Measurements from ENCODE around the gene RELCH.

- TF ChIP-seq GATA2 (IDR thresholded peaks at IDR 0.05; ENCODE audit: low read depth, low read length) (no peak), GATA3 (IDR thresholded peaks at IDR 0.05; ENCODE audit: low read depth, low read length) (no peak)
These were observed 71.6 kb downstream of the RELCH start for GRCh38 chr18:62258616-62259015.

All from SH-SY5Y (cell line).